Embryonic facial prominence (tissue), 1 donor: ENCODE measurements around the gene TMEM134.
"Not testable (repeated sequence)": the region's sequence is repeated elsewhere in the genome, so short reads cannot be mapped to it uniquely, and the experiment has no call there.

Source experiments
- DNase-seq: peaks from one replicate; pipeline ENCODE4 v3.0.0-alpha.2; 2016; ENCODE audit errors: extremely low spot score

TMEM134 gene

GRCh38 chr11:67485873-67486361 is 16.9 kb upstream of the TMEM134 start:
- DNase-seq: not testable (repeated sequence)

GRCh38 chr11:67484847-67485311 is 15.8 kb upstream of the TMEM134 start:
- DNase-seq: no peak

GRCh38 chr11:67483831-67484665 is 15.0 kb upstream of the TMEM134 start:
- no peak for DNase-seq

GRCh38 chr11:67482827-67483798 is 14.1 kb upstream of the TMEM134 start, which contains the start of gene AIP:
AIP (plus strand) TSS chr11:67483026; CDS start chr11:67483159, 133 bp downstream.
- DNase-seq: peak; percentile 95

GRCh38 chr11:67482275-67482826 is 13.3 kb upstream of the TMEM134 start:
- no peak for DNase-seq

GRCh38 chr11:67477344-67478050 is 8.4 kb upstream of the TMEM134 start:
- DNase-seq: not testable (repeated sequence)

GRCh38 chr11:67476692-67477091 is 7.6 kb upstream of the TMEM134 start:
- DNase-seq: not testable (repeated sequence)

- no peak for DNase-seq
Observed at GRCh38 chr11:67472882-67473281, 3.8 kb upstream of the TMEM134 start.

DNA sequence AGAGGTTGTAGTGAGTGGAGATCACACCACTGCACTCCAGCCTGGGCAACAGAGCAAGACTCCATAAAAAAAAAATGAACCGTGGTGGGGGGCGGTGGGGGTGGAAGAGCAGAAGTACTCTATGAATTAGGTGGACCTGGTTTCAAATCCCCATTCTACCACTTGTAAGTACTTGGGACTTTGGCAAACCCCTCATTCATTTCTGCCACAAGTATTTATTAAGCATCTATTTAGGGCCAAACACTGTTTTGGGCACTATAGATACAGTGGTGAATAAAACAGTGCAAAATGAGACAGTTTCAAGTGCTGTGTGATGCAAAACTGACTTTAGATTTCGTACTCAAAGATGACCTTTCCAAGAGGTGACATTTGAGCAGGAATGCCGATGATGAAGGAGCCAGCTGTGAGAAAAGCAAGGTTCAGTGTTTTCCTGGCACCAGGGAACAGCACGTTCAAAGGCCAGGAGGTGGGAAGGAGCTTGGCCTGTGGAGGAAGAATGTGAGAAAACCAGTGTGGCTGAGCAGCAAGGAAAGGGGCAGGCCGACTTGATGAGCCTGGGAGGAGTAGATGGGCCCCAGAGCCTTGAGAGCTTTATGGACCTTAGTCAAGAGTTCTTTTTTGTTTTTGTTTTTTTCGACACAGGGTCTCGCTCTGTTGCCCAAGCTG is 1.4 kb upstream of the TMEM134 start:
- no peak for DNase-seq

DNA sequence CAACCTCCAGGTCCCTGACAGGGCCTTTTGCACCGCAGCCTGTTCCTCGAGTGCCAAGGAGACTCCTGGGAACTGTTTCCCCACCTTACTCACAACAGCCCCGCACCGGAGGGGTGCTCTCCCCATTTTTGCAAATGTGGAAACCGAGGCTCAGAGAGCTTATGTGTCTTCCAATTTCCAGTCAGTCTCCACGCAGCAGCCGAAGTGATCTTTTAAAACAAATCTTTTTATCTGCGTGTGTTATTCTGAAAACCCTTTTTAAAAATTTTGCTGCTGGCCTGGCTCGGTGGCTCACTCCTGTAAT is 409 bp upstream of the TMEM134 start:
- DNase-seq: no peak

- DNase-seq: no peak
Observed at GRCh38 chr11:67468456-67468758, 644 bp downstream of the TMEM134 start.

DNA sequence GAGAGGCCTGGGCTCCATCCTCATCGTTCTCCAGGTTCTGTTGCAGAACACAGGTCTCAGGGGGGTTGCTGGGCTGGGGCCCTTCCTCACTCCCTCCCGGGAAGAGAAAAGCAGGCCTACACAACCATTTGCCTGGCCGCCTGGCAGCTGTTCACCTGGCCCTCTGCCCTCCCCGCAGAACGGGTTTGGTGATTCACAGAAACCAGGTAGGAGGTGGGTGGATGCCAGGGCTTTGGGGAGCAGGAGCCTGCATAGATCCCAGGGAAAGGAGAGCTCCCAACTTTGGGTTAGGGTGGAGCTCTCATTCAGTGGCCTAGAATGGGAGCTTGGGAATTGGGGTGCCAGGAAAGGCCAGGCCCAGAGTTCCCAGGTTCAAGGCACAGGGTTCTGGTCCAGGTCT is 995 bp downstream of the TMEM134 start:
- no peak for DNase-seq

DNA sequence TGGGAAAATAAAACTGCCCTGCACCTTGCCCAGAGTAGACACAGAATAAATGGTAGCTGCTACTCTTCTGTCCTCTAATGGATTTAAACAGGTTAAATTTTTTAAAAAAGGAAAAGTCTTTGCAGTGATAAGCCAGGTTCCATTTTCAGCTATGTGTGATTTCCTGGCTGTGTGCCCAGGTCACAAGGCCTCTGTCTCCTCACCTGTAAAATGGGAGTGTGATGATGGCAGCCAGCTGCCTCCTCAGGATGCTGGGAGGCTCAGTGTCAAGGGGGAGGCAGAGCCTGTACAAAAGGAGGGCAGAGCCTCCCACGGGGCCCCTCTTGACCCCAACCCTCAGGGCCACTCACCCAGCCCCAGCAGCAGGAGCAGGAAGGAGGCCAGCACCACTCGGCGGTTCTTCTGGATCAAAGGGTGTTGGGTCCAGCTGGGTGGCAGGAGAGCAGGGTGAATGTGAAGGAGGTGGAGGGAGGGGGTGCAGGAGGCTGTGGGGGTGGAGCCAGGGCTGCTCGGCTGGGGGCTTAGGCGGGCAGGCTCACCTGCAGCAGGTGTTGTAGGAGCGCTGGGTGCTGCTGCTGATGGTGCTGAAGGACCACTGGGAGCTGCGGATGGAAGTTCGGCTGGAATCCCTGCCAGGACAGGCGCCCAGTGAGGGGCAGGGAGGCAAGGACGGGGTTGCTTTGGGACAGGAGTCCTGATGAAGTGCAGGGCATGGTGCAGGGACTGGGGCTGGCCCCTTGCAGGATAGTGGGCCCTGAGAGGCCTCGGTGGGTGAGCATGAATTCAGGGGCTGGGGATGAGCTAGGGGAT is 1.9 kb downstream of the TMEM134 start:
- no peak for DNase-seq

- no peak for DNase-seq
Observed at GRCh38 chr11:67466367-67466766, 2.7 kb downstream of the TMEM134 start.

- not testable (repeated sequence) for DNase-seq
Observed at GRCh38 chr11:67465530-67465929, 3.5 kb downstream of the TMEM134 start.

- DNase-seq: no peak
Observed at GRCh38 chr11:67465189-67465510, 3.9 kb downstream of the TMEM134 start.

DNA sequence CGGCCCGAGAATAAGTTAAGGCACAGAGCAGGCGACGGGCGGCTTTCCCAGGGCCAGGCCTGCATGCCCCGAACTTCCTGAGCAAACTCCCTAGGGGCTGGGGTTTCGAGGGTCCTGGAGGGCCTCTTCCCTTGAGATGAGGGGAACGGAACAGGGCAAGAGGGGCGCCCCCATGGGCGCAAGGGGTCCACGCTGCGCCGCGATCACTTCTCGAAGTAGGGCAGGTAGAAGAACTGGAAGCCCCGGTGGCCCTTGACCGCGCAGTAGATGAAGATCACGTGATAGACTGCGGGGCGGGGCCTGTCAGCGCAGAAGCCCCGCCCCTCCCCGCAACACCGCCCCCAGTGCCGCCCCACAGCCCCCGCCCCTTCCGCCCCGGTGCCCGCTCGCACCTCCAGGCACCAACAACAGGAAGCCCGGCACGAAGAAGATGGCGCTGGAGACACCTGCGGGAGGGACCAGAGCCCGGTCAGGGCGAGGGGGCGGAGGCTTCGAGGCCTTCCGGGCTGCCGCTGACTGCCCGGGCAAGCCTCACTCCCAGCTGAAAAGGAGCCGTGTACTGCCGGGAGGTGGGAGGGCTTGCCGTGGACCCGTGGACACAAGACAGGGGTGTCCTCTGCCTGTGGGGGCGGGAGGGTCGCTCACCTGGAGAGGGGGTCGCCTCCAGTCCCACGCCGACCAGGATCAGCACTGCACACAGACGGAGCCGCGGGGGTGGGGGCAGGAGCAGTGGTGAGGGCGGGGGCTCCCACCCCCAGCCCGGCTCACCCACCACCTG is 4.5 kb downstream of the TMEM134 start:
- peak; percentile 59 for DNase-seq

DNA sequence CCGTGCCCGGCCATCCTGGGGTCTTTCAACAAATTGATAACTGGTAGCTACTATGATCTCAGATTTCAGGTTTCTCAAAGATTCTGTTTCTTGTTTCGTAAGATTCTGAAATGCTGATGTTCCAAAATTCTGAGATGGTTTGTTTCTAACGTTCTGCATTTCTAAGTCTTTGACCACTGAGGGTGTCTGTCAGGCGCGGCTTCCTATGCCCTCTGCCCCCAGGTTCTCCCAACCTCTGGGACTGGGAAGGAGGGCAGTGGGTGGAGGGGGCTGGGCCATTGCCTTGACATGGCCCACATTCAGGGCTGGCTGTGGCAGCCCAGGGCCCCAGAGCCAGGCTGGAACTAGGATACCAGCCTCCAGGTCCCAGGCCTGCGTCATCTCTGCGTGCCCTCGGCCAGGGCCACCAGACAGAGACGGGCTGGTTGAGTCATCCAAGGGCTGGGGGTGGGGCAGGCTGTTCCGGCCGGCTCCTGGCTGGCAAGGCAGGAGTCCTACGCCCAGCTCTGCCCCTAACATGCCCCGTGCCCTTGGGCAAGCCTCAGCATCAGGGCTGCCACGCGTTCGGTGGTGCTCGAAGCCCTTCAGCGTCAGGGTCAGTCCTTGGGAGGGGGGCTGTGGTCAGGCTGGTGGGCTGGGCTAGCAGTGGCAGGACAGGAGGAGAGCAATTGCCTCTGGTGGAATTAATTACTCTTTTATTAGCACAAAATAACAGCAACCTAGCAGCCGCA is 5.2 kb downstream of the TMEM134 start:
- no peak for DNase-seq

DNA sequence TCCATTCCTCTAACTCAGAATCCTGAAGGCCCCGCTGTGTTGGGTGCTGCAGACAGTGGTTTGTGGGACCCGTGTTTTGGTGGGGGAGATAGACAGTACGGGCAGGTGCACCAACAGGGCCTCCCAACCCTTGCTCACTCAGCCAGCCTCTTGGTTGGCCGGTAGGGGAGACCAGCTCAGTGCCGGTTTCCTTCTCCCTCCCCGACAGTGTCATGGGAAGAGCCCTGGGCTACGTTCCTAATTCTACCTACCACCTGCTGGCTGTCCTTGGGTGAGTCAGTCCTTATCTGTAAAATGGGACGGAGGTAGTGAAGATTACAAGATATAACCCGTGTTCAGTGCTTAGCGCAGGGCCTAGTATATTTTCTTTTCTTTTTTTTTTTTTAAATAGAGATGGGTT is 5.9 kb downstream of the TMEM134 start:
- no peak for DNase-seq
